ENCODE results near the gene MRPS15. TPM values are rescaled to one million over a fixed set of nuclear protein-coding genes. Genes with fewer than 3 reads are reported as not detected.

MRPS15 gene
- total and polyA plus RNA-seq, 2 donors = 60.4 to 80.7 TPM

DNA sequence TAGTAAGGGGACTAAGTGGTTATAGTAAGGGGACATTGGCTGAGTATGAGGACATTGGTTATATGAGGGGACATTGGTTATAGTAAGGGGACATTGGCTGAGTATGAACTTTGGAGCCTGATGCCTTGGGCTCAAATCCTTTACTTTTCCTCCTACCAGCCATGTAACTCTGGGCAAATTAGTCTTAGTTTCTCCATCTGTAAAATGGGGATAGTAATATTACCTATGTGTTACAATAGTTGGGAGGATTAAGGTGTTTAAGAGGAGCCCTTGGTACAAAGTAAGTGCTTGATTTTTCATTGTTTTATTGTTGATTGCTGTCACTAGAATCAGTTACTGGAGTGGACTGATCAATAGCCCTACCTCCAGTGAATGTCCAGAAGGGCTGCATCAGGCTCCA lies 16.7 kb downstream of the MRPS15 start:
- DNase-seq (ENCODE audit: low read depth in 6 of 9, low spot score in 9 of 9) = no peak
- no peak overlapping the region for H3K27ac ChIP-seq (ENCODE audit: low read depth in 1 of 2, low read length in 1 of 2)

DNA sequence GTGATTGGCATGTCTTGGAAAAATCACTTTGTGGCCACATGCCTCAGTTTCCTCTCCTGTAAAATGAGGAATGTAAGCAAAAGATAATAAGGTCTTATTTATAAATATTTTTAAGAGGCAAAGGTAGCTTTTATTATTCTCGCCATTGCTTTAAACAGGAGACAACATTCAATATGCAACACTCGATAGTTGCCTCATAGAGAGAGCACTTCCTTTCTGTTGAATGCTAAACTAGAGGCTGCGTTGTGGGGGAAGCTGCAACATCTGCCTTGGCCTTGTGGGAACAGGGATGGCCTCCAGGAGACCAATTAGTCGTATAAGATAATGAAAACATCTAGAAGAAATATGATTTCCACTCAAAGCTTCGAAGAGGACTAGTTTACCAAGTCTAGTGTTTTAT lies 17.4 kb downstream of the MRPS15 start:
- Histone ChIP-seq H3K27me3 (ENCODE audit: control insufficient read depth in 2 of 2, insufficient read depth in 1 of 2, low read length in 1 of 2) (no peaks in the 10 kb centered on the region), H3K4me3 (ENCODE audit: low read length in 2 of 2) (no peak overlapping the region), H3K9me3 (ENCODE audit: control insufficient read depth in 2 of 2, insufficient read depth in 1 of 2, low read length in 1 of 2) (peaks cover 0 to 4% of the 10 kb centered on the region in 2 donors), H3K4me1 (ENCODE audit: control insufficient read depth in 2 of 2, insufficient read depth in 2 of 2, low read length in 2 of 2) (peaks cover 0 to 11% of the 10 kb centered on the region in 2 donors), H3K27ac (ENCODE audit: low read depth in 1 of 2, low read length in 1 of 2) (no peak overlapping the region), H3K36me3 (ENCODE audit: control insufficient read depth in 2 of 2, insufficient read depth in 2 of 2, low read length in 1 of 2) (no peaks in the 10 kb centered on the region)
- 34% methylated on average over 5 of the region's 5 CpGs for WGBS
- DNase-seq (ENCODE audit: low read depth in 6 of 9, low spot score in 9 of 9) = no peak

More for the DNA sequence above, 16.7 kb downstream of the MRPS15 start:
- Histone ChIP-seq H3K9me3 (ENCODE audit: control insufficient read depth in 2 of 2, insufficient read depth in 1 of 2, low read length in 1 of 2) (peaks cover 0 to 4% of the 10 kb centered on the region in 2 donors), H3K4me1 (ENCODE audit: control insufficient read depth in 2 of 2, insufficient read depth in 2 of 2, low read length in 2 of 2) (peaks cover 0 to 11% of the 10 kb centered on the region in 2 donors), H3K36me3 (ENCODE audit: control insufficient read depth in 2 of 2, insufficient read depth in 2 of 2, low read length in 1 of 2) (no peaks in the 10 kb centered on the region), H3K27me3 (ENCODE audit: control insufficient read depth in 2 of 2, insufficient read depth in 1 of 2, low read length in 1 of 2) (no peaks in the 10 kb centered on the region), H3K4me3 (ENCODE audit: low read length in 2 of 2) (no peak overlapping the region)

DNA sequence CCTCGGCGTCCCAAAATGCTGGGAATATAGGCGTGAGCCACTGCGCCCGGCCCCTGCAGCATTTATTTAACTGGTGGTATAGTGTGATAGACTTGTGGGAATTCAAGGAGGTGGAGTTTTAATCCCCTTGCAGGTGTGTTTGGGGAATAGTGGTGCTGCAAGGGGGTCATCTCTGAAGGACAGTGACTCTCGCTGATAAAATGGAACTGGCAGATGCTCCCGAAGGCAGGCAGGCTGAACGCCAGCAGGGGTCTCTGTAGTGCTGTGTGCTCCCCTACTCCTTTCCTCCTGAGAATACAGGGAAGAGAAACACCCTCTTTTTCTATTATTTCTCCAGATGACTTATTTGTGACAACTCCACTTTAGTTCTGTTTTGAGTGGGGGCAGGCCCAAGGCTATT lies 17.9 kb downstream of the MRPS15 start:
- Histone ChIP-seq H3K4me3 (ENCODE audit: low read length in 2 of 2) (no peak overlapping the region), H3K27me3 (ENCODE audit: control insufficient read depth in 2 of 2, insufficient read depth in 1 of 2, low read length in 1 of 2) (no peaks in the 10 kb centered on the region), H3K36me3 (ENCODE audit: control insufficient read depth in 2 of 2, insufficient read depth in 2 of 2, low read length in 1 of 2) (no peaks in the 10 kb centered on the region), H3K9me3 (ENCODE audit: control insufficient read depth in 2 of 2, insufficient read depth in 1 of 2, low read length in 1 of 2) (peaks cover 0 to 4% of the 10 kb centered on the region in 2 donors), H3K27ac (ENCODE audit: low read depth in 1 of 2, low read length in 1 of 2) (no peak overlapping the region), H3K4me1 (ENCODE audit: control insufficient read depth in 2 of 2, insufficient read depth in 2 of 2, low read length in 2 of 2) (peaks cover 0 to 11% of the 10 kb centered on the region in 2 donors)
- peak in 4 of 9 donors; percentile 15 to 50 (median 32) for DNase-seq (ENCODE audit: low read depth in 6 of 9, low spot score in 9 of 9)
- WGBS = 59% methylated on average over 8 of the region's 8 CpGs

DNA sequence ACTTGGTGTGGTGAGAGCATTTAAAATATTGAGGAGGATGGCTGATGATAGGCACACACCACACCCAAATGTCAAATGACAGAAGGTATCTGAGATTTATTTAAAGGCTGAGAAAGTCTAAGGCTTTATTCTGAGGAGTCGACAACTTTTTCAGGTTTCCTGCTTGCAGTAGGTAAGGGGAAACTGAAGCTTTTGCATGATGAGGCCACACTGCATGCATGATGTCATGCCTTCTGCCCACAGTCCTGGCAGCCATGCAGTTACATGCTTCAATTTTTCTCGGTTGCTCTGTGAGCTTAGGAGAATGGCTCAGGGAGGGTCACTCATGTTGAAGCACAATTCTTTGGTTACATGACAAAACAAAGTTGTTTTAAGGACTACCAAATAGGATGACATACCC lies 20.9 kb downstream of the MRPS15 start:
- Histone ChIP-seq H3K36me3 (ENCODE audit: control insufficient read depth in 2 of 2, insufficient read depth in 2 of 2, low read length in 1 of 2) (no peaks in the 10 kb centered on the region), H3K27ac (ENCODE audit: low read depth in 1 of 2, low read length in 1 of 2) (no peak overlapping the region), H3K4me1 (ENCODE audit: control insufficient read depth in 2 of 2, insufficient read depth in 2 of 2, low read length in 2 of 2) (peaks cover 0 to 2% of the 10 kb centered on the region in 2 donors), H3K9me3 (ENCODE audit: control insufficient read depth in 2 of 2, insufficient read depth in 1 of 2, low read length in 1 of 2) (no peaks in the 10 kb centered on the region), H3K4me3 (ENCODE audit: low read length in 2 of 2) (no peak overlapping the region), H3K27me3 (ENCODE audit: control insufficient read depth in 2 of 2, insufficient read depth in 1 of 2, low read length in 1 of 2) (no peaks in the 10 kb centered on the region)
- DNase-seq (ENCODE audit: low read depth in 6 of 9, low spot score in 9 of 9) = no peak
- 88% methylated on average over 2 of the region's 2 CpGs for WGBS

DNA sequence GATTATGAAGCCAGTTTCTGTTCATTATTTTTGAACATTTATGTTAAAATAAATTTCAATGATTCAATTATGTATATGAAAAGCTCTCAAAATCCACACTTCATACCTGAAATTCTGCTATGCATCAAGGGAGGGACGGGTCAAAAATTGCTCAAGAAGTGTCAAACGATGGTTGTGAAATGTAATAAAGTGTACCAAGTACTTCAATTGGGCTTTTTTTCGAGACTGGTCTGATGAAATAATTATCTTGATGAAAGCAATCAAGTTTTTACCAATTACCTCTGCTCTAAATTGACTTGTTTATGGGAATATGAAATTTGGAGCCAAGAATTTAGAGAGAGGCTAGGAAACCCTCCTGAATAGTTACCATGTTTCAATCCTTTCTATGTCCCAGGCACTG lies 21.8 kb downstream of the MRPS15 start:
- Histone ChIP-seq H3K9me3 (ENCODE audit: control insufficient read depth in 2 of 2, insufficient read depth in 1 of 2, low read length in 1 of 2) (no peaks in the 10 kb centered on the region), H3K27ac (ENCODE audit: low read depth in 1 of 2, low read length in 1 of 2) (no peak overlapping the region), H3K36me3 (ENCODE audit: control insufficient read depth in 2 of 2, insufficient read depth in 2 of 2, low read length in 1 of 2) (no peaks in the 10 kb centered on the region), H3K4me1 (ENCODE audit: control insufficient read depth in 2 of 2, insufficient read depth in 2 of 2, low read length in 2 of 2) (peaks cover 0 to 2% of the 10 kb centered on the region in 2 donors), H3K4me3 (ENCODE audit: low read length in 2 of 2) (no peak overlapping the region), H3K27me3 (ENCODE audit: control insufficient read depth in 2 of 2, insufficient read depth in 1 of 2, low read length in 1 of 2) (no peaks in the 10 kb centered on the region)
- WGBS = 96% methylated on average over 3 of the region's 3 CpGs
- no peak for DNase-seq (ENCODE audit: low read depth in 6 of 9, low spot score in 9 of 9)

DNA sequence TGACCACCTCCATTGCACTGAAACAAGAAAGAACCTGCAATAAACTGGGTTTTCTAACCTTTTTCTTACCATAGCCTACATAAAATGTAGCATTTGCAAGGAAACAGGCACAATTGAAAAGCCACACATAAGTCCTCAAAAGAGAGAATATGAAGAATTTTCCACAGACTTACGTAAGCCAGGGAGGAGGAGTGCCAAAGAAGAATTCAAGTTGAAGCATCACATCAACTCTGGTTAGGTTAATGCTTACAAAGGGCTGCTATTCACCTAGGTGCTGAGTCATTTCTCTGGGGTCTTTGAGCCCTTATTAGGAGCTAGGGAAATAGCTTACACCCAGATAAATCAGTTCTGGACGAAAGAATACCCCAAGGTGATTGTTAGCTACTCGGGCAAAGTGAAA lies 23.5 kb downstream of the MRPS15 start:
- Histone ChIP-seq H3K36me3 (ENCODE audit: control insufficient read depth in 2 of 2, insufficient read depth in 2 of 2, low read length in 1 of 2) (no peaks in the 10 kb centered on the region), H3K4me1 (ENCODE audit: control insufficient read depth in 2 of 2, insufficient read depth in 2 of 2, low read length in 2 of 2) (no peaks in the 10 kb centered on the region), H3K27ac (ENCODE audit: low read depth in 1 of 2, low read length in 1 of 2) (no peak overlapping the region), H3K4me3 (ENCODE audit: low read length in 2 of 2) (no peak overlapping the region), H3K27me3 (ENCODE audit: control insufficient read depth in 2 of 2, insufficient read depth in 1 of 2, low read length in 1 of 2) (no peaks in the 10 kb centered on the region), H3K9me3 (ENCODE audit: control insufficient read depth in 2 of 2, insufficient read depth in 1 of 2, low read length in 1 of 2) (no peaks in the 10 kb centered on the region)
- no peak for DNase-seq (ENCODE audit: low read depth in 6 of 9, low spot score in 9 of 9)
- 95% methylated on average over 3 of the region's 3 CpGs for WGBS

DNA sequence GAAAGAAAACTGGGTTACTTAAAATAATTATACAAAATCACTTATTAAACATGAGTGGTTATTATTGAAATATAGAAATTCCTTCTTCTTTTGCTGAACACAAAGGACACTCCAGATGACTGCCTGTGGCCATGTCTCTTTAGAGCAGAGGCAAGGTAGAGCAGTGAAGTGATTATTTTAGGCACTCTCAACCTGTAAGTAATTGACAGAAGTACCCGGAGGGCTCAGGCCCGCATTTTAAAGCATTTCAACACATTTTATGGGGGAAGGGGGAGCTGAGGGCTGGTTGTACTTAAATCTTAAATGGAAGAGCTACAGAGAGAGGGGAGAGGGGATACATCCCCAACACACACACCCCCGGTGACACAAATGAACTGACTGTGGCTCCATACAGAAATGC lies 24.1 kb downstream of the MRPS15 start:
- H3K9me3 ChIP-seq (ENCODE audit: control insufficient read depth in 2 of 2, insufficient read depth in 1 of 2, low read length in 1 of 2) = no peaks in the 10 kb centered on the region
- no peak for DNase-seq (ENCODE audit: low read depth in 6 of 9, low spot score in 9 of 9)
- no peak overlapping the region for H3K4me3 ChIP-seq (ENCODE audit: low read length in 2 of 2)
- no peaks in the 10 kb centered on the region for H3K4me1 ChIP-seq (ENCODE audit: control insufficient read depth in 2 of 2, insufficient read depth in 2 of 2, low read length in 2 of 2)
- H3K27ac ChIP-seq (ENCODE audit: low read depth in 1 of 2, low read length in 1 of 2) = no peak overlapping the region
- WGBS = 97% methylated on average over 3 of the region's 3 CpGs
- H3K36me3 ChIP-seq (ENCODE audit: control insufficient read depth in 2 of 2, insufficient read depth in 2 of 2, low read length in 1 of 2) = no peaks in the 10 kb centered on the region
- H3K27me3 ChIP-seq (ENCODE audit: control insufficient read depth in 2 of 2, insufficient read depth in 1 of 2, low read length in 1 of 2) = no peaks in the 10 kb centered on the region

DNA sequence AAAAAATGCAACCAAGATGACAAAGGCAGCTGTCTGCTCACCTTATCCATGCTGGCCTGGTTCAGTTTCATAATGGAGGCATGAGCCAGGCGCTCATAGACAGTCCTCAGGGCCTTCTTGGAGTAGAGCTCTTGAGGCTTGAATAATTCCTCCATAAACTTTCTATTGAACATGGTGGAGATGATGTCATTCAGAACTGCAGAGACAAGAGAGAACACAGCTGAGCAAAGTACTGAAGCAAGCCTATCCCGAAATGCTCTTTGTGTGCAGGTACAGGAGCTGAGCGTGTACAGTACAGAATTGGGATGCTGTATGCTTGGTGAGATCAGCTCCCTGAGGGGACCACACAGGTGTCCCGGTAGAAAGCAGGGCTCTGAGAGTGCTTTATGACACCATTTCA lies 25.5 kb downstream of the MRPS15 start:
- WGBS = 97% methylated on average over 4 of the region's 4 CpGs
- no peaks in the 10 kb centered on the region for H3K36me3 ChIP-seq (ENCODE audit: control insufficient read depth in 2 of 2, insufficient read depth in 2 of 2, low read length in 1 of 2)
- no peaks in the 10 kb centered on the region for H3K4me1 ChIP-seq (ENCODE audit: control insufficient read depth in 2 of 2, insufficient read depth in 2 of 2, low read length in 2 of 2)
- no peak overlapping the region for H3K4me3 ChIP-seq (ENCODE audit: low read length in 2 of 2)
- H3K9me3 ChIP-seq (ENCODE audit: control insufficient read depth in 2 of 2, insufficient read depth in 1 of 2, low read length in 1 of 2) = no peaks in the 10 kb centered on the region
- no peak overlapping the region for H3K27ac ChIP-seq (ENCODE audit: low read depth in 1 of 2, low read length in 1 of 2)
- no peaks in the 10 kb centered on the region for H3K27me3 ChIP-seq (ENCODE audit: control insufficient read depth in 2 of 2, insufficient read depth in 1 of 2, low read length in 1 of 2)
- no peak for DNase-seq (ENCODE audit: low read depth in 6 of 9, low spot score in 9 of 9)

DNA sequence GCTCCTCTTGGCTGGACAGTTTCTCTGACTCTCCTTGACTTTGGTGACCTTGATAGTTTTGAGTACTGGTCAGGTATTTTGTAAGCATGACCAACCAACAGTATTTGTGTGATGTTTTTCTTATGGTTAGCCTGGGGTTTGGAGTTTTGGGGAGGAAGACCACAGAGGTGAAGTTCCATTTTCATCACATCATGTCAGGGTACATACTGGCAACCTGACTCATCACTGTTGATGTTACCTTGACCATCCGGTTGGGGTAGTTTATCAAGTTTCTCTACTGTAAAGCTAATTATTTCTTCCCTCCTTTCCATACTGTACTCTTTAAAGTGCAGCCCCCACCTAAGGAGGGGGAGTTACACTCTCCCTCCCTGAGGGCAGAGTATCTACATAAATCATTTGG lies 27.4 kb downstream of the MRPS15 start:
- DNase-seq (ENCODE audit: low read depth in 6 of 9, low spot score in 9 of 9) = no peak
- no peaks in the 10 kb centered on the region for H3K9me3 ChIP-seq (ENCODE audit: control insufficient read depth in 2 of 2, insufficient read depth in 1 of 2, low read length in 1 of 2)
- H3K27me3 ChIP-seq (ENCODE audit: control insufficient read depth in 2 of 2, insufficient read depth in 1 of 2, low read length in 1 of 2) = no peaks in the 10 kb centered on the region
- 93% methylated on average over 1 of the region's 1 CpG for WGBS
- no peak overlapping the region for H3K4me3 ChIP-seq (ENCODE audit: low read length in 2 of 2)
- H3K4me1 ChIP-seq (ENCODE audit: control insufficient read depth in 2 of 2, insufficient read depth in 2 of 2, low read length in 2 of 2) = no peaks in the 10 kb centered on the region
- no peak overlapping the region for H3K27ac ChIP-seq (ENCODE audit: low read depth in 1 of 2, low read length in 1 of 2)
- H3K36me3 ChIP-seq (ENCODE audit: control insufficient read depth in 2 of 2, insufficient read depth in 2 of 2, low read length in 1 of 2) = no peaks in the 10 kb centered on the region

DNA sequence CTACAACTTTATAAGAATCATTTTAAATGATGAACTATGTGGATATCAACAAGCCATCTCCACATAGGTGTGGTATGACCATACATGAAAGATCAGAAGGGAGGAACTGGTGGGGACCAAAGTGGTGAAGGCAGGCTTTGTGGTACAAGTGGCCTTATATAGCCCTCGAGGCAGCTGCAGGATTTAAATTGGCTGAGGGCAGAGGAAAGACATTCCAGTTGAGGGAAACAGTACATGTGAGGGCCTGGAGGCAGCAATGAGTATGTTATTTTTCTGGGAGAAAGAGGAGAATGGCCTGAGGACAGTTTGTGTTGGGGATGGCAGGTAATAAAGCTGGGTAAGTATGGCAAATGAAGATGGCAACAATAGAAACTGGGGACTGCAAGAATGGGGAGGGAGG lies 31.1 kb downstream of the MRPS15 start:
- H3K4me1 ChIP-seq (ENCODE audit: control insufficient read depth in 2 of 2, insufficient read depth in 2 of 2, low read length in 2 of 2) = no peaks in the 10 kb centered on the region
- H3K36me3 ChIP-seq (ENCODE audit: control insufficient read depth in 2 of 2, insufficient read depth in 2 of 2, low read length in 1 of 2) = no peaks in the 10 kb centered on the region
- 72% methylated on average over 1 of the region's 1 CpG for WGBS
- H3K4me3 ChIP-seq (ENCODE audit: low read length in 2 of 2) = no peak overlapping the region
- H3K9me3 ChIP-seq (ENCODE audit: control insufficient read depth in 2 of 2, insufficient read depth in 1 of 2, low read length in 1 of 2) = no peaks in the 10 kb centered on the region
- H3K27ac ChIP-seq (ENCODE audit: low read depth in 1 of 2, low read length in 1 of 2) = no peak overlapping the region
- no peak for DNase-seq (ENCODE audit: low read depth in 6 of 9, low spot score in 9 of 9)
- H3K27me3 ChIP-seq (ENCODE audit: control insufficient read depth in 2 of 2, insufficient read depth in 1 of 2, low read length in 1 of 2) = no peaks in the 10 kb centered on the region

Data from thymus (tissue), 11 donors.